Mammary epithelial cell (primary cell): ENCODE measurements around the gene GRID1.

Experiments
- CTCF ChIP-seq, 2 donors: IDR thresholded peaks in 1 of 2; conservative IDR thresholded peaks in 1 of 2; 2 replicates each; pipeline ENCODE4 v1.5.1; 2011 to 2012; ENCODE audit warnings: inconsistent platforms in 2 of 2, low read length in 2 of 2, mild to moderate bottlenecking in 2 of 2, control low read depth in 1 of 2, low read depth in 1 of 2; ENCODE audit not compliant: insufficient read depth in 1 of 2; ENCODE audit errors: extremely low read depth in 1 of 2
- EZH2 ChIP-seq: IDR thresholded peaks from 2 replicates; pipeline ENCODE4 v1.6.1; 2012; ENCODE audit warnings: low read length, inconsistent platforms, borderline replicate concordance

GRCh38 chr10:86110156-86110786 lies 256.3 kb downstream of the GRID1 start:
- TF ChIP-seq CTCF (conservative IDR thresholded peaks at IDR 0.05 in 1 of 2, IDR thresholded peaks at IDR 0.05 in 1 of 2; ENCODE audit: extremely low read depth in 1 of 2, insufficient read depth in 1 of 2, low read depth in 1 of 2, low read length in 2 of 2), result no peak
- no peak for TF ChIP-seq EZH2
